Mesangial cell (primary cell): ENCODE measurements around the gene WDR4. TPM values are rescaled to one million over a fixed set of nuclear protein-coding genes. Genes with fewer than 3 reads are reported as not detected.

Experiments used
- total RNA-seq: library from RNA; depleted of rRNA; stranded (reverse); fragments of >200 nt; gene quantifications from 2 replicates; pipeline ENCODE4 v1.2.3, GENCODE V29; 2015

The WDR4 gene
- 7.9 and 17.8 TPM in 2 replicates for total RNA-seq

GRCh38 chr21:42878993-42879787 is at the start of gene WDR4:
Gene WDR4, minus strand, starts transcription at chr21:42879539. Its CDS starts 44 bp downstream, at chr21:42879495.

DNA sequence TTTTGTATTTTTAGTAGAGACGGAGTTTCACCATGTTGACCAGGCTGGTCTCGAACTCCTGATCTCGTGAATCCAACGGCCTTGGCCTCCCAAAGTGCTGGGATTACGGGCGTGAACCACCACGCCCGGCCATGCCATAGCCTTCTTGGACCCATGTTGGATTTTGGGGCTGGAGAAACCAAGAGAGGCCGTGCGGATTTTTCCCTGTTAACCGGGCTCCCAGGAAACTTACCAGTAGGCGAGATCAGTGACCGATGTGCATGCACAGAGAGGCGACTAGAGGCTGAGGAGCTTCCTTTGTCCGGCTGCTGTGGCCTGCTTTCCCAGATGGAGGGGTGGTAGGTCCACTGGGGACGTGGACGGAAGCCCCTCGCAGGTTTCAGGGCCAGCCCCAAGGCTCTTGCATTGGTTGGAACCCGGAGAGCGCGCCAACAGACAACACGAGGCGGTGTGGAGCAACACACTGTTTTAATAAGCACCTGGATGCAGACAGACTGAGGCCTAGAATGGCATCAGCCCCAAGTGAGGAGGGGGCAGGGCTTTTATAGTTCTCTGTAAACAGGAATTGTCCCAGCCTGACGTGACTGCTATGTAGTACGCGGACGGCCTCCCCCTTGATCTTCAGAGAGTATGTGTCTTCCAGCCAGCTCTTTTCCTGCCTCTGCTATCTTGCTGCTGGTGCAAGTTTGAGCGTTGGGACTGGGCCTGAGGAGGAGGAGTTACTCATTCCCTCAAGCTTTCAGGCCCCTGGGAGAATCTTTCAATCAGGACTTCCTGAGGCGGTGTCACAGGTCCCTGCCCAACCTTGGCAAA is 46.0 kb upstream of the WDR4 start, which contains the start of gene ERVH48-1:
Gene ERVH48-1 (minus strand): TSS at position 517 of the 813 bp plus-strand sequence. CDS start 6,624 bp downstream, outside the sequence.

GRCh38 chr21:42892931-42893755 is 13.8 kb upstream of the WDR4 start, which contains the start of gene NDUFV3:
Gene NDUFV3, plus strand, starts transcription at chr21:42893309. Its CDS starts 25 bp downstream, at chr21:42893334.

Other genes starting within 250 kb of the WDR4 start
- not detected in 2 replicates for gene PDE9A, start 225.9 kb downstream of the WDR4 start, total RNA-seq
- 39.1 and 40.9 TPM in 2 replicates for gene NDUFV3, start 13.8 kb upstream of the WDR4 start, total RNA-seq
- not detected in 2 replicates for gene ERVH48-1, start 46.1 kb upstream of the WDR4 start, total RNA-seq
- 9.1 and 18.3 TPM in 2 replicates for gene PKNOX1, start 95.0 kb upstream of the WDR4 start, total RNA-seq
- 38.5 and 47.1 TPM in 2 replicates for gene CBS, start 196.3 kb upstream of the WDR4 start, total RNA-seq
- 12.4 and 22.3 TPM in 2 replicates for gene U2AF1, start 228.0 kb upstream of the WDR4 start, total RNA-seq